Measurements from ENCODE around the gene TMEM8B.

The TMEM8B gene

DNA sequence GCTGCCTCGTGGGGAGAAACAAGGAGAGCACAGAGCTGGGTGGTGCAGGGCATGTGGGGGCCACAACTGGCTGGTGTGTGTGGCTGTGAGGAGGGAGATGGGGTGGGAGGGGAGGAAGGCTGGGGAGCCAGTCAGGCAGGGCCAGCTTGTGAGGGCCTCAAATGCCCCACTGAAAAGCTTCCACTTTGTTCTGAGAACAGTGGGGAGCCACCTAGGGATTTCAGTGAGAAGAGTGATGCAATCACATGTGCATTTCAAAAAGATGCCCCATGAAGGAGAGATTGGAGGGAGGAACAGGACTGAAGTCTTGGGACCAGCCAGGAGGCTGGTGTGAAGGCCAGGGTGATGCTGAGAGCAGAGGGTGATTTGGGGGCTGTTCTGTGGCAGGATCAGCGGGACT lies 39.9 kb downstream of the TMEM8B start:
- no peak overlapping the region for H3K4me3 ChIP-seq (ENCODE audit: low read depth, low read length, poor library complexity, severe bottlenecking)
- H3K9me3 ChIP-seq (ENCODE audit: low read length) = no peaks in the 10 kb centered on the region
- H3K4me2 ChIP-seq (ENCODE audit: low read length) = no peak overlapping the region
- H3K27me3 ChIP-seq (ENCODE audit: insufficient read depth, low read length) = no peaks in the 10 kb centered on the region
- H3F3A ChIP-seq (ENCODE audit: insufficient read depth, low read length) = no peaks in the 10 kb centered on the region
- H3K4me1 ChIP-seq (ENCODE audit: insufficient read depth, low read length, severe bottlenecking) = no peaks in the 10 kb centered on the region
- TF ChIP-seq, protein P1, sequence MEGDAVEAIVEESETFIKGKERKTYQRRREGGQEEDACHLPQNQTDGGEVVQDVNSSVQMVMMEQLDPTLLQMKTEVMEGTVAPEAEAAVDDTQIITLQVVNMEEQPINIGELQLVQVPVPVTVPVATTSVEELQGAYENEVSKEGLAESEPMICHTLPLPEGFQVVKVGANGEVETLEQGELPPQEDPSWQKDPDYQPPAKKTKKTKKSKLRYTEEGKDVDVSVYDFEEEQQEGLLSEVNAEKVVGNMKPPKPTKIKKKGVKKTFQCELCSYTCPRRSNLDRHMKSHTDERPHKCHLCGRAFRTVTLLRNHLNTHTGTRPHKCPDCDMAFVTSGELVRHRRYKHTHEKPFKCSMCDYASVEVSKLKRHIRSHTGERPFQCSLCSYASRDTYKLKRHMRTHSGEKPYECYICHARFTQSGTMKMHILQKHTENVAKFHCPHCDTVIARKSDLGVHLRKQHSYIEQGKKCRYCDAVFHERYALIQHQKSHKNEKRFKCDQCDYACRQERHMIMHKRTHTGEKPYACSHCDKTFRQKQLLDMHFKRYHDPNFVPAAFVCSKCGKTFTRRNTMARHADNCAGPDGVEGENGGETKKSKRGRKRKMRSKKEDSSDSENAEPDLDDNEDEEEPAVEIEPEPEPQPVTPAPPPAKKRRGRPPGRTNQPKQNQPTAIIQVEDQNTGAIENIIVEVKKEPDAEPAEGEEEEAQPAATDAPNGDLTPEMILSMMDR (IDR thresholded peaks at IDR 0.05; ENCODE audit: low read length) = no peak
- TF ChIP-seq EZH2 (IDR thresholded peaks at IDR 0.05; ENCODE audit: borderline replicate concordance, low read length) = no peak
- H2AFZ ChIP-seq (ENCODE audit: low read length) = no peak overlapping the region
- H3K27ac ChIP-seq (ENCODE audit: low read depth, low read length, poor library complexity, severe bottlenecking) = no peak overlapping the region
- H4K20me1 ChIP-seq (ENCODE audit: insufficient read depth, low read length) = no peaks in the 10 kb centered on the region
- H3K9ac ChIP-seq (ENCODE audit: low read length) = no peak overlapping the region
- H3K9me2 ChIP-seq (ENCODE audit: low read depth, low read length) = no peaks in the 10 kb centered on the region
- no peaks in the 10 kb centered on the region for H3K36me3 ChIP-seq (ENCODE audit: insufficient read depth, low read length)
- H3K79me2 ChIP-seq (ENCODE audit: insufficient read depth, low read length) = no peaks in the 10 kb centered on the region

DNA sequence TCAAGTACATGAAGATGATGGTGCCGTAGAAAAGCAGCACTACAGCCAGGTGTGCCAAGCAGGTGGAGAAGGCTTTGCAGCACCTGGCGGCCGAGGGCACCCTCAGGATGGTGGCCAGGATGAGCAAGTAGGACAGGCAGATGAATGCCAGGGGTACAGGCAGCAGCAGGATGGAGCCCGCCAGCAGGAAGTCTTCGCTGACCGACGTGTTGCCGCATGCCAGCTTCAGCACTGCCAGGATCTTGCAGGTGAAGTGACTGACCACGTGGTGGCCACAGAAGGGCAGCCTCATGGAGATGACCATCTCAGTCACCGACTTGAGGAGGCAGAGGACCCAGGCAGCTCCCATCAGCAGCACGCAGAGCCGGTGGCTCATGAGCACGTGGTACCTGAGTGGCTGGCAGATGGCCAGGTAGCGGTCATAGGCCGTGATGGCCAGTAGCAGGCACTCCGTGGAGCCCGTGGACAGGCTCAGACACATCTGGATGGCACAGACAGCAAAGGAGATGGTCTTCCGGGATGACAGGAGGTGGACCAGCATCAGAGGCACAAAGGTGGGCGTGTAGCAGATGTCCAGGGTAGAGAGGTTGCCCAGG lies 40.7 kb downstream of the TMEM8B start:
- Histone ChIP-seq H3K36me3 (ENCODE audit: insufficient read depth, low read length) (no peaks in the 10 kb centered on the region), H3K9me3 (ENCODE audit: low read length) (no peaks in the 10 kb centered on the region), H3K4me2 (ENCODE audit: low read length) (no peak overlapping the region), H3K9ac (ENCODE audit: low read length) (no peak overlapping the region), H2AFZ (ENCODE audit: low read length) (no peak overlapping the region), H3F3A (ENCODE audit: insufficient read depth, low read length) (no peaks in the 10 kb centered on the region), H3K4me3 (ENCODE audit: low read depth, low read length, poor library complexity, severe bottlenecking) (no peak overlapping the region), H3K4me1 (ENCODE audit: insufficient read depth, low read length, severe bottlenecking) (no peaks in the 10 kb centered on the region), H3K27ac (ENCODE audit: low read depth, low read length, poor library complexity, severe bottlenecking) (no peak overlapping the region), H4K20me1 (ENCODE audit: insufficient read depth, low read length) (no peaks in the 10 kb centered on the region), H3K79me2 (ENCODE audit: insufficient read depth, low read length) (no peaks in the 10 kb centered on the region), H3K9me2 (ENCODE audit: low read depth, low read length) (no peaks in the 10 kb centered on the region), H3K27me3 (ENCODE audit: insufficient read depth, low read length) (no peaks in the 10 kb centered on the region)
- no peak for TF ChIP-seq EZH2 (IDR thresholded peaks at IDR 0.05; ENCODE audit: borderline replicate concordance, low read length)
- TF ChIP-seq, protein P1 (IDR thresholded peaks at IDR 0.05; ENCODE audit: low read length) = no peak

DNA sequence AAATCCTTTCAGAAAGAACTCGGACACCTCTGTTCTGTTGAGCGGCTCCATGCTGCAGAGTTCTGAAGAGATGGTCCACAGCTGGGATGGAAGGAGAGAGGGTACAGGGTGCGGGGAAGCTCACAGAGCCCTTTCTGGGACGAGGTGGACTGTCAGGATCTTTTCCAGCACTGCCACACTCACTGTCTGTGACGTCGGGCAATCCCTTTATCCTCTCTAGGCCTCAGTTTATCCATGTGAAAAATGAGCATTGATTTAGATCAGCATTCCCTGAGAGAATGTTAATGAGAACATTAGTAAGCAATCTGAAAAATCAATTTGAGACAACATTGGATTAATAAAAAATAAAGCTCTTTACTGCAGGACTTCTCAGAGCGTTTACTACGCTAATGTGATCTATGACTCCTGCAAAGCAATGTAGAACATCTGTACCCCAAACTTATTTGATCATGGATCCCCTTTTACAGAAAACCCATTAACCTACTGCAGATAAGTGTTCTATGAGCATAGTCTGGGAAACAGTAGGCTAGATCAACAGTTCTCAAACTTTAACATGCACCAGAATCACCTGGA lies 41.4 kb downstream of the TMEM8B start, which contains the start of gene OR13J1:
TSS of gene OR13J1 (minus strand) at position 51 of the 573 bp plus-strand sequence. CDS start at position 51, 0 bp downstream.
- TF ChIP-seq, protein P1 (IDR thresholded peaks at IDR 0.05; ENCODE audit: low read length) = no peak
- TF ChIP-seq EZH2 (IDR thresholded peaks at IDR 0.05; ENCODE audit: borderline replicate concordance, low read length) = no peak
- no peak within 1 kb of the TSS for H2AFZ ChIP-seq (ENCODE audit: low read length)
- H3K4me1 ChIP-seq (ENCODE audit: insufficient read depth, low read length, severe bottlenecking) = no peaks in the 10 kb centered on the region
- H3K36me3 ChIP-seq (ENCODE audit: insufficient read depth, low read length) = no peaks in the 10 kb centered on the region
- no peak within 1 kb of the TSS for H3K4me3 ChIP-seq (ENCODE audit: low read depth, low read length, poor library complexity, severe bottlenecking)
- no peaks in the 10 kb centered on the region for H4K20me1 ChIP-seq (ENCODE audit: insufficient read depth, low read length)
- no peak within 1 kb of the TSS for H3K9ac ChIP-seq (ENCODE audit: low read length)
- no peaks in the 10 kb centered on the region for H3K79me2 ChIP-seq (ENCODE audit: insufficient read depth, low read length)
- H3K27ac ChIP-seq (ENCODE audit: low read depth, low read length, poor library complexity, severe bottlenecking) = no peak within 1 kb of the TSS
- H3K4me2 ChIP-seq (ENCODE audit: low read length) = no peak within 1 kb of the TSS
- no peaks in the 10 kb centered on the region for H3K27me3 ChIP-seq (ENCODE audit: insufficient read depth, low read length)
- no peaks in the 10 kb centered on the region for H3K9me3 ChIP-seq (ENCODE audit: low read length)
- H3F3A ChIP-seq (ENCODE audit: insufficient read depth, low read length) = no peaks in the 10 kb centered on the region
- H3K9me2 ChIP-seq (ENCODE audit: low read depth, low read length) = no peaks in the 10 kb centered on the region
